Smooth muscle cell (in vitro differentiated cells): ENCODE data around the gene GBF1. TPM values are rescaled to one million over a fixed set of nuclear protein-coding genes. Genes with fewer than 3 reads are reported as not detected.

Experiments
- DNase-seq: peaks from one replicate; lab custom pipeline; 2025; ENCODE audit not compliant: unreplicated experiment; lab: John Stamatoyannopoulos, UW
- H2AFZ ChIP-seq: fragments of 200-600 bp; sonication (generic); 2 replicates; pipeline ENCODE4 v1.6.0; 2016; ENCODE audit warnings: antibody characterized with exemption, low read depth, mild to moderate bottlenecking
- H3F3A ChIP-seq: fragments of 200-600 bp; sonication (generic); 2 replicates; pipeline ENCODE4 v1.6.0; 2017; ENCODE audit warnings: antibody characterized with exemption, low read depth
- H3K27ac ChIP-seq: fragments of 200-600 bp; sonication (generic); 2 replicates; pipeline ENCODE4 v1.5.1; 2016; ENCODE audit warnings: low read depth, mild to moderate bottlenecking
- H3K27me3 ChIP-seq: fragments of 200-600 bp; sonication (generic); 2 replicates; pipeline ENCODE4 v1.6.1; 2016; ENCODE audit warnings: low read depth, mild to moderate bottlenecking
- H3K36me3 ChIP-seq: fragments of 200-600 bp; sonication (generic); 2 replicates; pipeline ENCODE4 v1.5.1; 2016; ENCODE audit warnings: low read depth
- H3K4me1 ChIP-seq: fragments of 200-600 bp; sonication (generic); 2 replicates; pipeline ENCODE4 v1.5.1; 2016; ENCODE audit warnings: low read depth
- H3K4me2 ChIP-seq: fragments of 200-600 bp; sonication (generic); 2 replicates; pipeline ENCODE4 v1.6.0; 2016; ENCODE audit warnings: mild to moderate bottlenecking
- H3K4me3 ChIP-seq: fragments of 200-600 bp; sonication (generic); 2 replicates; pipeline ENCODE4 v1.5.1; 2016; ENCODE audit warnings: mild to moderate bottlenecking
- H3K79me2 ChIP-seq: fragments of 200-600 bp; sonication (generic); 2 replicates; pipeline ENCODE4 v1.6.0; 2016; ENCODE audit warnings: low read depth, mild to moderate bottlenecking
- H3K9ac ChIP-seq: fragments of 200-600 bp; sonication (generic); 2 replicates; pipeline ENCODE4 v1.6.0; 2016; ENCODE audit warnings: low read depth
- H3K9me3 ChIP-seq: fragments of 200-600 bp; sonication (generic); replicated peaks from 2 replicates; pipeline ENCODE4 v1.5.1; 2016; ENCODE audit warnings: low read depth
- H4K20me1 ChIP-seq: fragments of 200-600 bp; sonication (generic); 2 replicates; pipeline ENCODE4 v1.6.0; 2016; ENCODE audit warnings: low read depth
- CTCF ChIP-seq: fragments of 200-600 bp; sonication (generic); IDR thresholded peaks from 2 replicates; pipeline ENCODE4 v1.5.1; 2017; ENCODE audit warnings: borderline replicate concordance, mild to moderate bottlenecking, antibody characterized with exemption; ENCODE audit not compliant: insufficient read depth, poor library complexity, severe bottlenecking
- WGBS: methylation state at CpG from one replicate; pipeline ENCODE4 v1.1.7; 2016; ENCODE audit warnings: low lambda C conversion rate; 5-methylcytosine and 5-hydroxymethylcytosine counted together
- polyA plus RNA-seq: library from polyadenylated mRNA; unstranded; fragments of >200 nt; fragmentation: Nextera tagmentation; extraction: Ambion mirVana; gene quantifications from 2 replicates; pipeline ENCODE4 v1.2.1, GENCODE V29; 2016
- total RNA-seq: library from RNA; depleted of rRNA; stranded (reverse); fragments of >200 nt; gene quantifications from 2 replicates; pipeline ENCODE4 v1.2.3, GENCODE V29; 2014

GBF1 gene
- total and polyA plus RNA-seq, 2 experiments from 2014 or later: 52.8 to 56.4 TPM

- Histone ChIP-seq H3K9ac (no peak within 1 kb of the TSS), H3K79me2 (peaks cover 5% of the 10 kb centered on the region), H3K36me3 (no peaks in the 10 kb centered on the region), H2AFZ (no peak within 1 kb of the TSS), H4K20me1 (peaks cover 9% of the 10 kb centered on the region), H3K4me1 (peaks cover 32% of the 10 kb centered on the region), H3K27ac (no peak within 1 kb of the TSS), H3K27me3 (peaks cover 23% of the 10 kb centered on the region), H3F3A (peaks cover 11% of the 10 kb centered on the region), H3K9me3 (no peaks in the 10 kb centered on the region), H3K4me2 (peak within 1 kb of the TSS; percentile 98), H3K4me3 (peak within 1 kb of the TSS; percentile 86)
- DNase-seq: no peak
- TF ChIP-seq CTCF: no peak
- WGBS: 5% methylated on average over 29 of the region's 45 CpGs
Observed at GRCh38 chr10:102418622-102419268, 173.4 kb downstream of the GBF1 start, which contains the start of gene PSD. TSS of gene PSD (minus strand) at chr10:102418785. CDS start at chr10:102417038, 1,747 bp downstream.

GRCh38 chr10:102419269-102420180, 174.2 kb downstream of the GBF1 start:
- no peak overlapping the region for H3K27ac ChIP-seq
- H3K9me3 ChIP-seq: no peaks in the 10 kb centered on the region
- peaks cover 25% of the 10 kb centered on the region for H3K4me1 ChIP-seq
- H3K9ac ChIP-seq: no peak overlapping the region
- H3K36me3 ChIP-seq: no peaks in the 10 kb centered on the region
- peaks cover 11% of the 10 kb centered on the region for H3F3A ChIP-seq
- peaks cover 5% of the 10 kb centered on the region for H3K79me2 ChIP-seq
- no peak for TF ChIP-seq CTCF
- H3K4me3 ChIP-seq: peak overlapping the region; percentile 86
- peaks cover 23% of the 10 kb centered on the region for H3K27me3 ChIP-seq
- WGBS: 2% methylated on average over 35 of the region's 54 CpGs
- peak; percentile 39 for DNase-seq
- peak overlapping the region; percentile 98 for H3K4me2 ChIP-seq
- H2AFZ ChIP-seq: peak overlapping the region; percentile 97
- peaks cover 9% of the 10 kb centered on the region for H4K20me1 ChIP-seq

- H3K9ac ChIP-seq: no peak overlapping the region
- peaks cover 9% of the 10 kb centered on the region for H4K20me1 ChIP-seq
- H3K4me2 ChIP-seq: peak overlapping the region; percentile 98
- H3K36me3 ChIP-seq: no peaks in the 10 kb centered on the region
- DNase-seq: no peak
- WGBS: 1% methylated on average over 21 of the region's 21 CpGs
- H3K4me3 ChIP-seq: peak overlapping the region; percentile 86
- H3F3A ChIP-seq: peaks cover 11% of the 10 kb centered on the region
- no peaks in the 10 kb centered on the region for H3K9me3 ChIP-seq
- peak overlapping the region; percentile 97 for H2AFZ ChIP-seq
- no peak for TF ChIP-seq CTCF
- peaks cover 23% of the 10 kb centered on the region for H3K27me3 ChIP-seq
- H3K27ac ChIP-seq: peak overlapping the region; percentile 58
- H3K4me1 ChIP-seq: peaks cover 20% of the 10 kb centered on the region
- H3K79me2 ChIP-seq: peaks cover 5% of the 10 kb centered on the region
Observed at GRCh38 chr10:102420181-102420713, 174.9 kb downstream of the GBF1 start.
